OCI-LY1 (cell line): Measurements from ENCODE around the gene TNP1.

Experiments used
- CTCF ChIP-seq: fragments of 200-600 bp; sonication (generic), shearing (Covaris generic); IDR thresholded peaks from 2 replicates; pipeline ENCODE4 v1.5.1; 2017; ENCODE audit warnings: mild to moderate bottlenecking, antibody characterized with exemption, low read length, moderate library complexity, mixed read lengths
- EZH2 ChIP-seq: fragments of 200-600 bp; sonication (generic), shearing (Covaris generic); IDR thresholded peaks from 2 replicates; pipeline ENCODE4 v1.8.0; 2017; ENCODE audit warnings: borderline replicate concordance, mixed run types, mild to moderate bottlenecking, antibody characterized with exemption, low read length, moderate library complexity, mixed read lengths

DNA sequence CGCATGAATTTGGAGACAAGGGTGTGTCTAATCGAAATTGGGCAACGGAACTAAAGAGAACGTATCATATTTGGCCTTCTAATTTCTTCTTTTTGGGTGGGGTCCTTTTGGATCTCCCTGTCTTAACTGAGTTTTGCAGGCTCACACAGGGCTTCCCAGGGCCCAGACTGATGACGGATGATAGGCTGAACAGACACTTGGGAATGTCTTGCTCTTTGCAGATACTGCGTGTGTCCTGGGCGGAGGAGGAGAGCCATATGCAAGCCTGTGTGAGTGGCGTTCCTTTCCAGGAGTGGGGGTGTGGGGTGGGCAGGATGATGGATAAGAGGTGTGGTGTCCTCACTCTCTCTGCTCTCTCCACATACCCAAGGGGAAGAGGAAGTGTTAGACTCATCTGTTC, 40.1 kb downstream of the TNP1 start:
- no peak for TF ChIP-seq CTCF
- no peak for TF ChIP-seq EZH2
